ENCODE measurements around the gene KANK2.

The KANK2 gene

DNA sequence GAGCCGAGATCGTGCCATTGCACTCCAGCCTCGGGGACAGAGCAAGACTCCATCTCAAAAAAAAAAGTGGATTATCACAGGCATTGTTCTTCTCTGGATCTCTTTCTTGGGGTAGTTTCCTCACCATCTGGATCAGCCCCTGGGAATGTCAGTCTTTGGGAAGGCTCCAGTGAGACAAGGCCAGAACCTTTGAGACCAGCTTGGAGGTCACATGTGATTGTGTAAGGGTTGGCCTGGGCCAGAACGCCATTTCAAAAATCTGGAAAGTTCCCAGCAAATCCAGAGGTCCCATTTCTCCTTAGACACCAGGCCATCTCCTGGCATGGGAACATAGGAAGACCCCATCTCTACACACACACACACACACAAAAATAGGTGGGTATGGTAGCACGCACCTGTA, 27.8 kb upstream of the KANK2 start:
- no peak for DNase-seq

- no peak for DNase-seq
These were observed 27.1 kb upstream of the KANK2 start for GRCh38 chr19:11224429-11224828.

- DNase-seq, result no peak
These were observed 25.9 kb upstream of the KANK2 start for GRCh38 chr19:11223200-11223599.

- DNase-seq, result no peak
These were observed 23.8 kb upstream of the KANK2 start for GRCh38 chr19:11221082-11221598.

- no peak for DNase-seq
These were observed 17.0 kb upstream of the KANK2 start for GRCh38 chr19:11214387-11214786.

DNA sequence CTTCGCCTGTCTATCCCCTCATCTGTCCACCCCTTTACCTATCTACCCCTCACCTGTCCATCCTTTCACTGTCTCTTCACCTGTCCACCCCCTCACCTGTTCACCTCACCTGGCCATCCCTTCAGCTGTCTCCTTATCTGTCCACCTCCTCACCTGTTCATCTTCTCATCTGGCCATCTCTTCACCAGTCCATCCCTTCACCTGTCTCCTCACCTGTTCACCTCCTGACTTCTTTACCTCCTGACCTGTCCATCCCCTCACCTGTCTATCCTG, 13.2 kb upstream of the KANK2 start:
- no peak for DNase-seq

DNA sequence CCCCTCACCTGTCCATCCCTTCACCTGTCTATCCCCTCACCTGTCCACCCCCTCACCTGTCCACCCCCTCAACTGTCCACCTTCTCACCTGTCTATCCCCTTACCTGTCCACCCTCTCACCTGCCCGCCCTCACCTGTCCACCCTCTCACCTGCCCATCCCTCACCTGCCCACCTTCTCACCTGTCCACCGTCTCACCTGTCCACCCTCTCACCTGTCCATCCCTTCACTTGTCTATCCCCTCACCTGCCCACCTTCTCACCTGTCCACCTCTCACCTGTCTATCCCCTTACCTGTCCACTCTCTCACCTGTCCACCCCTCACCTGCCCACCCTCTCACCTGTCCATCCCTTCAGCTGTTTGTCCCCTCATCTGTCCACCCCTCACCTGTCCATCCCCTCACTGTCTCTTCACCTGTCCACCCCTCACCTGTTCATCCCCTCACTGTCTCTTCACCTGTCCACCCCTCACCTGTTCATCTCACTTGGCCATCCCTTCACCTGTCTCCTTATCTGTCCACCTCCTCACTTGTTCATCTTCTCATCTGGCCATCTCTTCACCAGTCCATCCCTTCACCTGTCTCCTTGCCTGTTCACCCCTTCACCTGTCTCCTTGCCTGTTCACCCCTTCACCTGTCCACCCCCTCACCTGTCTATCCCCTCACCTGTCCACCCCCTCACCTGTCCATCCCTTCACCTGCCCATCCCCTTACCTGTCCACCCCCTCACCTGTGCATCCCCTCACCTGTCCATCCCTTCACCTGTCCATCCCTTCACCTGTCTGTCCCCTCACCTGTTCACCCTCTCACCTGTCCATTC, 12.7 kb upstream of the KANK2 start:
- DNase-seq, result no peak

DNA sequence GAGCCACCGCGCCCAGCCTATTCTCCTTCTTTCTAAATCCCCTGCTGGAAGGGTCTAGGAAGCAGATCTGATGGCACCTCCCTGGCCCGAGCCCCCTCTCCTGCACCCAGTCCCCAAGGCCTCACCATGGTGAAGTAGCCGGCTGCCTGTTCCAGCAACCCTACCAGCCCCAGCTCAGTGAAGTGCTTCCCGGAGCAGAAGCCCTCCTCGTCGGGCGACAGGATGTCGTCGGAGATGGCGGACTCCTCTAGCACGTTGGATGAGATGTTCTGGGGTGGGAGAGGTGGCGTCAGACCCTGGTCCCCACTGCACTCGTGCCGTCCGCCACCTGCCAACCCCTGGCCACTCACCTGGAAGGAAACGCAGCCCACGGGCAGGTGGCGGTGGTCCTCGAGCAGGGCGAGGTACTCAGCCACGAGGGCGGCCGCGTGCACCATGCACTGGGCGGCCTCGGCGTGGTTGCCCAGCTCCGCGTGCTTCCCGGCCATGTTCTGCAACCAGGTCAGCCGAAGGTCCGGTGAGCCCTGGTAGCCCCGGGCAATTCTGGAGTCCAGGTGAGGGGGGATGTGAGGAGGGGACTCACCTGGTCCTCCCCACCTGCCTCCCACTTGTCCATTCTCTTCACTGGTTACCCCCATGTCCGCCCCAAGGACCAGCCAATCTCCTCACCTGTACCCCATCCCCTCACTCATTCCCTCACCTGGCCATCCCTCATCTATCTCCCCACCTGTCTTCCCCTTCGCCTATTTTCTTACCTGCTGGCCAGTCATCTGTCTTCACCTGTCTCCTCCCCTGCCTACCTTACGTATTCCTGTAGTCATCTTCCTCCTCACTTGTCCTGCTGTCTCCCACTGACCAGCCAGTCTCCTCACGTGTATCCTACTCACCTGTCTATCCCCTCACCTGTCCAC, 11.5 kb upstream of the KANK2 start:
- no peak for DNase-seq

- no peak for DNase-seq
These were observed 8.7 kb upstream of the KANK2 start for GRCh38 chr19:11205939-11206570.

- DNase-seq, result no peak
These were observed 7.6 kb upstream of the KANK2 start for GRCh38 chr19:11204943-11205349.

DNA sequence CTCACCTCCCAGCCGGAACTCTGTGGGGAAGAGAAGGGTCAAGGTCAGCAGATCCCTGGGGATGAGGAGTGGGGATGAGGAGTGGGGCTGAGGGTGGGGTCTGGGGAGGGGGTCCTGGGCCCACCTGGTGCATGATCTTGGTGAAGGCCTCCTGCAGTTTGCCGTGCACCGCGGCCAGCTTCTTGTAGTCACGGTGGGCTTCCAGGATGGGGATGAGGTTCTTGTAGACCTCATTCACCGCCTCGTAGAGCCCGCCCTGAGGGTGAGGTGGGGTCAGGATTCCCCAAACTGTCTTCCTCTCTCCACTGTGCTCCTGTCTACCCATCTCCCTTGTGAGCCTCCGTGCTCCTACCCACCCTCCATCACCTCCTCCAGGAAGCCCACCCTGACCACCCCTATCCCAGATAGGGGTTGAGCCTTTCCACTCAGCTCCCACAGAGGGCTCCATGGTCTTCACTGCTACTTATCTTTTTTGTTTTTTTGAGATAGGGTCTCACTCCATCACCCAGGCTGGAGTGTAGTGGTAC, 6.8 kb upstream of the KANK2 start:
- DNase-seq, result no peak

DNA sequence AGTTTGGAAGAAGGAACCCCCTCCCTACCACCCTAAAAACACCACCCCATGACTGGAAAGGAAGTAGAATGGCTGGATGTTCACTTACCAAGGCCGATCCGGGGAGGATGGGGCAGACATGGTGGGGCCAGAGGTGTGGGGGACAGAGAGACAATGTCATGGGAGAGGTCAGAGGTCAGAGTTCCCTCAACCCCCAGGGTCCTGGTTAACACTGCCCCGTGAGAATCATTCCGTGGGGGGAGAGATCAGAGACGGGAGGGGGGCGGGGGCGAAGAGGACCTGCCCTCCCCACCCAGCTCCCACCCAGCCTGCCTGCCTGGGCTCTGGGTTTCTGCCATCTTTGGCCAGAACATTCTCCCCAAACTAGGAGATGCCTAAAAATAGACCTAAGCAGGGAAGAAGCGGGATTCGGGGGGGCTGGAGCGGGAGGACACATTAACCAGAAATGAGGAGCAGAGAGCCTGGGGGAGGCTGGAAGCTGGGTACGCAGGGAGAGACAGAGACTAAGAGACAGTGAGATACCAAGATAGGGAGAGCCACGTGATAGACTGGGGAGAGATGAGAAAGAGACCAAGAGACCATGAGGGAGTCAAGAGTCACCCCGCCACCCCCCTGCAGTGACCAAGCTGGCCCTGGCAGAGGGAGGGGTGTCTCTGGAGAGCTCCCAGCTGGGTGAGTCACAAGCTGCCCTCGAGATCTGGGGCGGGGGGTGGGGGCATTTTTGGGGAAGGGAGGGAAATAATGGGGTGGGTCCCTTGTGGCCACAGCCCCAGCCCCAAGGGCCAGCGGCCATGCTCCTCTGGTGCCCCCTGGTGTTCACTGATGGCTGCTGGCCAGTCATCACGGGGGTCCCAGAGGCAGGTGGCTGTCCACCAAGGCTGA, 6.1 kb upstream of the KANK2 start:
- peak; percentile 63 for DNase-seq

- no peak for DNase-seq
These were observed 5.3 kb upstream of the KANK2 start for GRCh38 chr19:11202488-11203193.

DNA sequence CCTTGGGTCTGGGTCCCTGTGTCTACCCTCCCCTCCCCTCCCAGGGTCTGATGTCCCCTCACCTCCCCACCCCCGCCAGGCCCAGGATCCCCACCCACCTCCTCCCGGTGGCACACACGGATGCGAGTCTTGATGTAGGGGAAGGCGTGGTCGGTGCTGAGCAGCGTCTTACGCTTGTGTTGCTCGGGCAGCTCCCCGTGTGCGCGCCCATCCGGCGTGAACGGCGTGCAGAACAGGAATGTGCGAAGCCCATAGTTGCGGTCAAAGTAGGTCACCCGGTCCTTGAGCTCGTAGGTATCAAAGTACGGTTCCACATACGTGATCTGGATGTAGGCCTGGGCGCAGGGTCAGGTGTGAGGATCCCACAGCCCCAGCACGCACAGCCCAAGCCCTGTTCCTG, 4.4 kb upstream of the KANK2 start:
- DNase-seq, result no peak

DNA sequence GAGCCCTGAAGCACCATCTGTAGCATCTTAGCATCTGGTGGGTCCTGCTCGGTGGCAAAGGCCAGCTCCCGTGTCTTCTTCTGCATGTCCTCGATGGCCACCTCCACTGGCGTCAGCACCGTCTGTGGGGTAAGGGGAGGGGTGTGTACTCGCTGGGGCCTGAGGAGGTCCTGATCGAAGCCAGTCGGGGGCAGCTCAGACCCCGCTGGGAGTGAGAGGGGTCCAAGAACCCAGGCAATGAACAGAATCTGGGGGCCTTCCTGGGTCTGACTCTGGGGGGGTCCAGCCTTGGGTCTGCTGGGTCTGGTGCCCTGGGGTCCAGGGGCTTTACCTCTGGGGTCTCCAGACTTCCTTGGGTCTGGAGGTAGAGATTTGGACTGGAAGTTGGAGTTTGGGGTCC, 3.6 kb upstream of the KANK2 start:
- no peak for DNase-seq

DNA sequence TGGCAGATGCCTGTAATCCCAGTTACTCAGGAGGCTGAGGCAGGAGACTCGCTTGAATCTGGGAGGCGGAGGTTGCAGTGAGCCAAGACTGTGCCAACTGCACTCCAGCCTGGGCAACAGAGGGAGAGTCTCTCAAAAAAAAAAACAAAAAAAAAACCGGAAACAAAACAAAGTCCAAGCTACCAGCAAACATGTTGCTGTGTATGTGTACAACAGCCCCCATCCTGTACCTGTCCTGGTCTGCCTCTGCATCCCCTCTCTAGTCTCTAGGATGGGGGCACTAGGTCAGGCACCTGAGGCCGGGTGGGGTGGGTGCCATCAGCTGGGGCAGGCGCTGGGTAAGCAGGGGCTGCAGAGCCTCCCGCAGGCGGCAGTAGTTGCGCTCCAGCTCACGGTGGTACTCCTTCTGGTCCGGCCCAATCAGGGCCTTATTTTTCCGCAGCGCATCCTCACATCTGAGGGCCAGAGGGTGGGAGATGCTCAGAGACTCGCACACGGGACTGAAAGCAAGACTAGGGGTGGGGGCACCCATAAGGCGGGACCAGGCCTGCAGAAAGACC, 2.8 kb upstream of the KANK2 start:
- no peak for DNase-seq

DNA sequence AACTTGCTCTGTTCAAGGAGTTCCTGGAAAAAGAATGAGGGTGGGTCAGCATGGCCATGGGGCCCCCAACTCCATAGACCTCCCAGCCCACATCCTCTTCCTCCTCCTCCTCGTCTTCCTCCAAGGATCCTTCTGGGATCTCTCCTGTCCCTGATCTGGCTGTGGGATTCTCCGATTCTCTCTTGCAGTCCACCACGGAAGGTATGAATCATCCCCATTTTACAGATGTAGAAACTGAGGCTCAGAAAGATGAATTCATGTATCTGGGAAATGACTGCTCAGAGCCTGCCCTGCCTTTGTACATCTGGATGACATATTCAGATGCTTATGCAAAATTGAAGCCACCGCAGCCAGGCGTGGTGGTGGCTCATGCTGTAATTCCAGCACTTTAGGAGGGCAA, 2.2 kb upstream of the KANK2 start:
- no peak for DNase-seq

DNA sequence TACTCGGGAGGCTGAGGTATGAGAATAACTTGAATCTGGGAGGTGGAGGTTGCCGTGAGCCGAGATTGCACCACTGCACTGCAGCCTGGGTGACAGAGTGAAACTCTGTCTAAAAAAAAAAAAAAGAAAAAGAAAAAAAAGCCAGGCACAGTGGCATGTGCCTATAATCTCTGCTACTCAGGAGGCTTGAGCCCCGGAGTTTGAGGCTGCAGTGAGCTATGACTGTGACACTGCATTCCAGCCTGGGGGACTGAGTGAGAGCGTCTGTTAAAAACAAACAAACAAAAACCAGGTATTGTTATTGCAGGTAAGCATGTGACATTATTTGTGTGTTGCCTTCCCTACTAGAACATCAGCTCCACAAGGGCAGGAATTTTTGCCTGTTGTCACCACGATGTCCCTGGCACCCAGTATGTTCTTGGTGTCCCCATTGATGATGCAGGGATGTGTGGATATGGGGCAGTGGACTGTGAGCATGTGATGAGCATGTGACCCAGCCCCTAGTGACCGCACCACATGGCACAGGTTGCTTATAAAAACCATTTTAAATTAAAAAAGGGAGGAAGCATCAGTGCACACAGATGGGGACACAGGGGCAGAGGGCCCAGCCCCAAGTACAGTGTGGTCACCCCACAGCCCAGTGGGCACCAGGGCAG, 1.6 kb upstream of the KANK2 start:
- DNase-seq, result no peak

DNA sequence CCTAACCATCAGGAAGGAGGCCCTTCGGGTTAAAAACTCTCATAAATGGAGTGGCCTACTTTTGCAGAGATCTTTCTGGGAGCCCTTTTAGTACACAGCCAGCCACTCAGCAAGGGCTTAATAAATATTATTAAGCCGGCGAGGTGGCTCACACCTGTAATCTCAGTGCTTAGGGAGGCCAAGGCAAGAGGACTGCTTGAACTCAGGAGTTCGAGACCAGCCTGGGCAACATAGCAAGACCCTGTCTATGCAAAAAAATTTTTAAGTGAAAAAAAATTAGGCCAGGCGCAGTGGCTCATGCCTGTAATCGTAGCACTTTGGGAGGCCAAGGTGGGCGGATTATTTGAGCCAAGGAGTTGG, 810 bp upstream of the KANK2 start:
- DNase-seq, result no peak

DNA sequence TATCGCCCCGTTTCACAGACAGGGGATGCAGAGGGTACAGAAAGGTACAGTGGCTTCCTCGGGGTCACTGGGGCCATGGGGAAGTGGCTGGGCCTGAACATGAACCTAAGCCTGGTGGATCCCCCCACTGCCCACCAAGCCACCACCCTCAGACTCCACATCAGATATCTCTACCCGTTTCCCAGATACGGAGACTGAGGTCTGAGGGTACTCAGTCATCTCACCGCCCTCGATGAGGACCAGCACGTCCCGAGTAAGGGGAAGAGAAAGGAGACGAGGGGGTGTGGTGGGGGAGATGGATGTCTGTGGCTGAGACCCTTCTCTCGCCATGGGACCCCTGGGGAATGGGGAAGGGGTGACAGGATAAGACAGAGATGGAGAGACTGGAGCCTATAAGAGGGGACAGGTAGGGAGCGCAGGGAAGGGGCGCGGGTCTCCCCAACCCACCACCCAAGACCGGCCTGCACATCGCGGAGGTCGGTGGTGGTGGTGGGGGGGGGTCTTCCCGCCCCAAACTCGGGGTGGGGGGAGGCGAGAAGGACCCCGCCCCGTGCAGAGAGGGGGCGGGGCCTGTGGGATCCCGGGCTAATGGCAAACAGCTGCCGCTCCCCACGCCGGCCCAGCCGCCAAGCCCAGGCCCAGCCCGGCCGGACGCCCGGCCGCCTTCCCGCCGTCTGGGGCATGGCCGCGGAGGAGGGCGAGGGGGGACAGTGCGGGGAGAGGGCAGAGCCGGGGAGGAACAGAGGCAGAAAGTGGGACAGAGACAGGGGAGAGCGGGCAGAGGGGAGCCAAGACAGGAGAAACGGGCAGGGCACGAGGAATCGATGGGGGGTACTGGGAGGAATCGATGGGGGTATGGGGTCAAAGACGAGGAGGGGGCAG, 698 bp downstream of the KANK2 start:
- DNase-seq, result no peak
